Neural progenitor cell (in vitro differentiated cells): ENCODE measurements around the gene OR10J1. TPM values are rescaled to one million over a fixed set of nuclear protein-coding genes. Genes with fewer than 3 reads are reported as not detected.

ENCODE experiments used
- DNase-seq: peaks from one replicate; pipeline ENCODE4 v3.0.0-alpha.2; 2016; ENCODE audit warnings: low spot score
- H2AFZ ChIP-seq: fragments of 200-600 bp; sonication (generic); replicated peaks from 2 replicates; pipeline ENCODE4 v1.6.1; 2016; ENCODE audit warnings: antibody characterized with exemption
- H3F3A ChIP-seq: fragments of 200-600 bp; sonication (generic); 2 replicates; pipeline ENCODE4 v1.6.1; 2016; ENCODE audit warnings: antibody characterized with exemption, low read depth
- H3K27ac ChIP-seq: fragments of 200-600 bp; sonication (generic); 2 replicates; pipeline ENCODE4 v1.5.1; 2016; ENCODE audit warnings: mild to moderate bottlenecking
- H3K27me3 ChIP-seq: fragments of 200-600 bp; sonication (generic); 2 replicates; pipeline ENCODE4 v1.6.1; 2016; ENCODE audit warnings: mild to moderate bottlenecking, moderate library complexity
- H3K36me3 ChIP-seq: fragments of 200-600 bp; sonication (generic); 2 replicates; pipeline ENCODE4 v1.5.1; 2016
- H3K4me1 ChIP-seq: fragments of 200-600 bp; sonication (generic); 2 replicates; pipeline ENCODE4 v1.6.1; 2016; ENCODE audit warnings: mixed run types
- H3K4me2 ChIP-seq: fragments of 200-600 bp; sonication (generic); 2 replicates; pipeline ENCODE4 v1.6.1; 2016
- H3K4me3 ChIP-seq: fragments of 200-600 bp; sonication (generic); 2 replicates; pipeline ENCODE4 v1.5.1; 2016
- H3K79me2 ChIP-seq: fragments of 200-600 bp; sonication (generic); 2 replicates; pipeline ENCODE4 v1.6.1; 2016; ENCODE audit warnings: low read depth
- H3K9ac ChIP-seq: fragments of 200-600 bp; sonication (generic); 2 replicates; pipeline ENCODE4 v1.6.1; 2016
- H3K9me3 ChIP-seq: fragments of 200-600 bp; sonication (generic); 2 replicates; pipeline ENCODE4 v1.5.1; 2016; ENCODE audit warnings: low read depth
- H4K20me1 ChIP-seq: fragments of 200-600 bp; sonication (generic); 2 replicates; pipeline ENCODE4 v1.6.1; 2016; ENCODE audit warnings: low read depth
- H3K27ac Mint-ChIP-seq: 3 replicates; pipeline ENCODE4 v1.8.0; 2021; ENCODE audit warnings: mixed read lengths
- H3K27me3 Mint-ChIP-seq: 2 replicates; pipeline ENCODE4 v1.8.0; 2022; ENCODE audit warnings: low read depth, mild to moderate bottlenecking, inconsistent platforms, moderate library complexity, mixed read lengths; ENCODE audit not compliant: insufficient read depth
- H3K36me3 Mint-ChIP-seq: 3 replicates; pipeline ENCODE4 v1.8.0; 2021; ENCODE audit warnings: mixed read lengths
- H3K4me1 Mint-ChIP-seq: 3 replicates; pipeline ENCODE4 v1.8.0; 2021; ENCODE audit warnings: mixed read lengths
- H3K4me3 Mint-ChIP-seq: 3 replicates; pipeline ENCODE4 v1.8.0; 2021; ENCODE audit warnings: mild to moderate bottlenecking, moderate library complexity, mixed read lengths
- H3K9me3 Mint-ChIP-seq: 3 replicates; pipeline ENCODE4 v1.8.0; 2020; ENCODE audit warnings: mixed read lengths
- EZH2 ChIP-seq: fragments of 200-600 bp; sonication (generic); IDR thresholded peaks from 2 replicates; pipeline ENCODE4 v1.6.1; 2017; ENCODE audit warnings: antibody characterized with exemption, mild to moderate bottlenecking, moderate library complexity
- EZH2phosphoT487 ChIP-seq: fragments of 200-600 bp; sonication (generic); IDR thresholded peaks from 2 replicates; pipeline ENCODE4 v1.6.1; 2017; ENCODE audit warnings: antibody characterized with exemption
- total RNA-seq: library from RNA; depleted of rRNA; stranded (reverse); fragments of >200 nt; gene quantifications from 2 replicates; pipeline ENCODE4 v1.2.3, GENCODE V29; 2015; ENCODE audit warnings: low replicate concordance
- TF ChIP-seq, protein P1 (sequence below): fragments of 200-600 bp; sonication (generic); IDR thresholded peaks from 2 replicates; pipeline ENCODE4 v1.5.1; 2017; ENCODE audit warnings: antibody characterized with exemption, mild to moderate bottlenecking

The OR10J1 gene
- total RNA-seq, 1 donor from 2014 or later: not detected

DNA sequence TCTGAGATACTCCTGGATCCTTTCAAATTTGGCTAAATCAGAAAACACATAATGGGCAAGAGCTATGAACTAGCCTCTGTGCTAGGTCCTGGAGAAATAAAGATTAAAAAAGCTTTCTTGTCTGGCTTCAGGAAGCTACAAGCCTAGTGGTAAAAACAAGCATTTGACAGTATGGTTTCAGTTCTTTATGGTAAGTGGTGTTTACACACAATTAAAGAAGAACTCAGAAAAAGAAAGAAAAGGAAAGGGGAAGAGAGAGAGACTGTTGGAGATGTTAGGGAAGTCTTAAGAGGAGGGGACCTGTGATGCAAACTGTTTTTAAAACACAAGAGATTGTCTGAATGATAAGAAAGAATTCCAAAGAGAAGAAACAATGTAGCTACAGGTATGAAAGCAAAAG is 1.8 kb downstream of the OR10J1 start:
- H3K4me1 Mint-ChIP-seq: no peaks in the 10 kb centered on the region
- no peak overlapping the region for H3K9ac ChIP-seq
- no peaks in the 10 kb centered on the region for H3K27me3 ChIP-seq
- H3F3A ChIP-seq: no peaks in the 10 kb centered on the region
- H3K36me3 Mint-ChIP-seq: no peaks in the 10 kb centered on the region
- no peak overlapping the region for H2AFZ ChIP-seq
- peaks cover 3% of the 10 kb centered on the region for H3K27me3 Mint-ChIP-seq
- no peak overlapping the region for H3K4me2 ChIP-seq
- no peak overlapping the region for H3K4me3 Mint-ChIP-seq
- no peaks in the 10 kb centered on the region for H3K36me3 ChIP-seq
- H3K27ac ChIP-seq: no peak overlapping the region
- DNase-seq: no peak
- no peaks in the 10 kb centered on the region for H4K20me1 ChIP-seq
- no peaks in the 10 kb centered on the region for H3K4me1 ChIP-seq
- H3K9me3 ChIP-seq: peaks cover 27% of the 10 kb centered on the region
- H3K4me3 ChIP-seq: no peak overlapping the region
- no peaks in the 10 kb centered on the region for H3K9me3 Mint-ChIP-seq
- no peak overlapping the region for H3K27ac Mint-ChIP-seq
- H3K79me2 ChIP-seq: no peaks in the 10 kb centered on the region
- no peak for TF ChIP-seq EZH2

DNA sequence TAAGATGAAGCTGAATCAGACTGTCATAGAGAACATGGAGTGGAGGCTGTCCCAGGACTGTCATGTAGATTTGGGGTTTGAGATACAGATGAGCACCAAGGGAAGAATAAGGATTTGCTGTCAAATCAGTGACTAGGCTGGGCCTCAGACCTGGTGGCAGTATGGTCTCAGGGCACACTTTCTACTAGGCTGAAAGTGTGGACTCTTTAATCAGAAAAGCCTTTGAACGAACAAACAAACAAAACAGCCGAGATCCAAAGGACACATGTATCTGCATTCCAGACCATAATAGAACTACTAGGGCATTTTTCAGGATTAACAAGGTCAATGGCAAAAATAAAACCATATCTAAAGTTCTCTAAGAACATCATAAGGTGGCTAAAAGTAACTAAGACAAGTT is 2.9 kb downstream of the OR10J1 start:
- Mint-ChIP-seq H3K27me3 (peaks cover 3% of the 10 kb centered on the region), H3K4me3 (no peak overlapping the region), H3K4me1 (no peaks in the 10 kb centered on the region), H3K27ac (no peak overlapping the region), H3K9me3 (no peaks in the 10 kb centered on the region), H3K36me3 (no peaks in the 10 kb centered on the region)
- no peaks in the 10 kb centered on the region for H4K20me1 ChIP-seq
- no peak overlapping the region for H3K9ac ChIP-seq
- no peaks in the 10 kb centered on the region for H3K4me1 ChIP-seq
- H3K27ac ChIP-seq: no peak overlapping the region
- no peak for TF ChIP-seq EZH2phosphoT487
- TF ChIP-seq, protein P1, sequence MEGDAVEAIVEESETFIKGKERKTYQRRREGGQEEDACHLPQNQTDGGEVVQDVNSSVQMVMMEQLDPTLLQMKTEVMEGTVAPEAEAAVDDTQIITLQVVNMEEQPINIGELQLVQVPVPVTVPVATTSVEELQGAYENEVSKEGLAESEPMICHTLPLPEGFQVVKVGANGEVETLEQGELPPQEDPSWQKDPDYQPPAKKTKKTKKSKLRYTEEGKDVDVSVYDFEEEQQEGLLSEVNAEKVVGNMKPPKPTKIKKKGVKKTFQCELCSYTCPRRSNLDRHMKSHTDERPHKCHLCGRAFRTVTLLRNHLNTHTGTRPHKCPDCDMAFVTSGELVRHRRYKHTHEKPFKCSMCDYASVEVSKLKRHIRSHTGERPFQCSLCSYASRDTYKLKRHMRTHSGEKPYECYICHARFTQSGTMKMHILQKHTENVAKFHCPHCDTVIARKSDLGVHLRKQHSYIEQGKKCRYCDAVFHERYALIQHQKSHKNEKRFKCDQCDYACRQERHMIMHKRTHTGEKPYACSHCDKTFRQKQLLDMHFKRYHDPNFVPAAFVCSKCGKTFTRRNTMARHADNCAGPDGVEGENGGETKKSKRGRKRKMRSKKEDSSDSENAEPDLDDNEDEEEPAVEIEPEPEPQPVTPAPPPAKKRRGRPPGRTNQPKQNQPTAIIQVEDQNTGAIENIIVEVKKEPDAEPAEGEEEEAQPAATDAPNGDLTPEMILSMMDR: no peak
- no peak for TF ChIP-seq EZH2
- peaks cover 27% of the 10 kb centered on the region for H3K9me3 ChIP-seq
- no peaks in the 10 kb centered on the region for H3K36me3 ChIP-seq
- H3K27me3 ChIP-seq: no peaks in the 10 kb centered on the region
- H3F3A ChIP-seq: no peaks in the 10 kb centered on the region
- DNase-seq: no peak
- no peak overlapping the region for H2AFZ ChIP-seq
- no peak overlapping the region for H3K4me3 ChIP-seq
- no peak overlapping the region for H3K4me2 ChIP-seq
- H3K79me2 ChIP-seq: no peaks in the 10 kb centered on the region

DNA sequence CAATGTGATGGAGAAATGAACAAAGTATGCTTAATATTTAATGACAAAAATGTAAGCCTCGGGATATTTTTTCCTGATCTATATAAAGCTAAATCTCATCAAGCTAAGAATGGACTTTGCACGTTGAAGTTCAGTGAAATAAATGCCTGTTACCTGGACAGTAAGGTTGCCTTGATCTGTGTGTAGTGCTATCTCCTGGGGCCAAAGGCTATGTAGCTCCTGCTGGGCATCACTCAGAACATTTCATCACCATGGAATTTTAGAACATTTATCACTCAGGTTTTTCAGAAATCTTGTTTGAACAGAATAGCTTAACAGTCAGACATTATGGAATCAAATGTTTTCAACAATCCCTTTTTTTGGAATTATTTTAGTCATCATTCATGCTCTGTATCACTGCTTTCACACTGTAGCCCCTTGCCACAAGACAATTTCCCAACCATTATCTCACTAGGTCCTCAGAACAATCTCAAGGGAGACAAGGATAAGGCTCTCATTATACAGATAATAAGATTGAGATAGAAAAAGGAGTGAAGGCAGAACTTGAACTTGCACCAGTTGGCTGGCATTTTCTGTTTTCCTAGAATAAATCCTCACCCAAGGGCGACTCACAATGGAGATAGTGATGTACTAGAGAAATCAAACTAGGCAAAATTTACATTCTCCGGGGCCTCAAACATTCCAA is 3.7 kb downstream of the OR10J1 start:
- Mint-ChIP-seq H3K36me3 (no peaks in the 10 kb centered on the region), H3K27me3 (peaks cover 3% of the 10 kb centered on the region), H3K9me3 (peaks cover 4% of the 10 kb centered on the region), H3K27ac (no peak overlapping the region), H3K4me1 (no peaks in the 10 kb centered on the region), H3K4me3 (no peak overlapping the region)
- Histone ChIP-seq H3K36me3 (no peaks in the 10 kb centered on the region), H3K27me3 (no peaks in the 10 kb centered on the region), H3K79me2 (no peaks in the 10 kb centered on the region), H3K27ac (no peak overlapping the region), H3K4me2 (no peak overlapping the region), H3K4me1 (no peaks in the 10 kb centered on the region), H2AFZ (no peak overlapping the region), H3K4me3 (no peak overlapping the region), H3K9ac (no peak overlapping the region), H3F3A (no peaks in the 10 kb centered on the region), H3K9me3 (peaks cover 35% of the 10 kb centered on the region), H4K20me1 (no peaks in the 10 kb centered on the region)
- no peak for DNase-seq
- no peak for TF ChIP-seq EZH2
- TF ChIP-seq EZH2phosphoT487: no peak
- TF ChIP-seq, protein P1: no peak

DNA sequence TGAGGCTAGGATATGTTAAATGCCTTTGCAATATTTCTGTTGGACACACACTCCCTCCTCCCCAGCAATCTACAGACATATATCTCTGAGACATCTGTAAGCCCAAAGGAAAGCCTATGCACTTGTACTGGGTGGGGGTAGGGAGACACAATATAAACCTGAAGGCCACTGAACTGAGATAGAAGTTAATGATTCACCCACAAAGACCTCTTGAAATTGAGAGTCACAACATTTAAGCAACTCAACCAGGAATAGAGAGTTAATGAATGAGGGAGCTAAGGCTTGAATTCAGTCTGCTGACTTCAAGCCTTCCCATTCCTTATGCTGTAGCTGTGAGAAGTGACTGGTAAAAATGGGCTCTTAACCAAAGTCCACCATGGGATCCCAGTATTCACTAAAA is 5.0 kb downstream of the OR10J1 start:
- H3K36me3 Mint-ChIP-seq: no peaks in the 10 kb centered on the region
- no peak for TF ChIP-seq EZH2
- TF ChIP-seq, protein P1: no peak
- TF ChIP-seq EZH2phosphoT487: no peak
- Histone ChIP-seq H3K79me2 (no peaks in the 10 kb centered on the region), H3K4me2 (no peak overlapping the region), H3K27me3 (no peaks in the 10 kb centered on the region), H3K9ac (no peak overlapping the region), H3K27ac (no peak overlapping the region), H3K4me3 (no peak overlapping the region), H3K36me3 (no peaks in the 10 kb centered on the region), H2AFZ (no peak overlapping the region), H3K9me3 (peaks cover 31% of the 10 kb centered on the region), H3K4me1 (no peaks in the 10 kb centered on the region), H4K20me1 (no peaks in the 10 kb centered on the region), H3F3A (no peaks in the 10 kb centered on the region)
- no peak for DNase-seq
- H3K4me1 Mint-ChIP-seq: no peaks in the 10 kb centered on the region
- H3K9me3 Mint-ChIP-seq: peaks cover 9% of the 10 kb centered on the region
- no peak overlapping the region for H3K4me3 Mint-ChIP-seq
- peaks cover 3% of the 10 kb centered on the region for H3K27me3 Mint-ChIP-seq
- no peak overlapping the region for H3K27ac Mint-ChIP-seq
